GM12874 (cell line): ENCODE data around the gene KCND2.

ENCODE experiments used
- CTCF ChIP-seq: IDR thresholded peaks from 2 replicates; pipeline ENCODE4 v1.5.1; 2011; ENCODE audit warnings: low read depth, mild to moderate bottlenecking, control low read depth, low read length, moderate library complexity; ENCODE audit not compliant: insufficient read depth

KCND2 gene

GRCh38 chr7:120412139-120413050, 139.4 kb downstream of the KCND2 start:
- TF ChIP-seq CTCF = no peak

GRCh38 chr7:120413164-120413563, 140.2 kb downstream of the KCND2 start:
- TF ChIP-seq CTCF = no peak

- TF ChIP-seq CTCF = no peak
These were observed 144.4 kb downstream of the KCND2 start for GRCh38 chr7:120417244-120417979.

- TF ChIP-seq CTCF = no peak
These were observed 148.2 kb downstream of the KCND2 start for GRCh38 chr7:120421151-120421651.

GRCh38 chr7:120431016-120431415, 158.0 kb downstream of the KCND2 start:
- TF ChIP-seq CTCF = no peak

- TF ChIP-seq CTCF = no peak
These were observed 163.6 kb downstream of the KCND2 start for GRCh38 chr7:120436487-120437060.

- TF ChIP-seq CTCF = no peak
These were observed 168.9 kb downstream of the KCND2 start for GRCh38 chr7:120441850-120442249.
